ENCODE measurements around the gene ST7. TPM values are rescaled to one million over a fixed set of nuclear protein-coding genes. Genes with fewer than 3 reads are reported as not detected.

Gene ST7
- total and polyA plus RNA-seq, 2 of the 8 experiments (the other 6 are each of a cell fraction or from before 2014, with no cell fraction given): 16.3 to 18.0 TPM

DNA sequence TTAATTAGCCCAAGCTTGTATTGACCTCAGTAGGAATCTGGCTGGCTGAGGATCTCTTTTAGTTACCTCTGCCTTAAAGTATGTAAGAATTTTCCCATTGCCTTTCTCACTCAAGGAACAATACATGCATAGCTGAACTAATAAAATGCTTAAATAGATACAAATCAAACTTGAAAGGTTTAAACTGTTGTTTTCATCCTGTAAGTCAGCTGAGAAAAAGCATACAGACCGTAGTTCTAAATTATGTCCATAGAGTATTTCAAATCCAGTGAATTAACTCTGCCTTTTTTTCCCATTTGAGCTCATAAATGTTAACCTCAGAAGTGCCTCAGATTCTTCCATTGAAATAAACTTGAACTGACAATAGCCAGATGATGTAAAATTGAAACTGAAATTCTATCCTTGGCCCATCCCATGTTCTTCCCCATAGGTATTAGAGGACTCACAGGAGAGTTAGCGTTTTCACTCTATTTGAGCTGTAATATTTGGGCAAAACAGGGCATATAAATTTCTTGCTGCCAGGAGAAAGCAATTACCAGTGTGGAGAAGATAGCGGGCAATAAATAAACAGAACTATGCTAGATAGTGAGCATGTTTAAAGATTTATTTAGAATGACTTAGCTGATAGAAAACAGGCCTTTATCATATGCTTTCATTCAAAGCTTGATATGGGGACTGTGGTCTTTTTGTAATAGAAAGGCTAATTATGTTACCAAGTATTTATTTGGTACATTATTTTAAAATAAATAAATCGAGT, 205.8 kb downstream of the ST7 start:
- Histone ChIP-seq H2BK12ac (ENCODE audit: low read depth, low read length) (no peak overlapping the region), H4K5ac (ENCODE audit: insufficient read length, low read depth, low read length) (no peak overlapping the region), H3K23me2 (ENCODE audit: low read depth, low read length) (no peaks in the 10 kb centered on the region; the same call in 1 of the 2 replicates), H2BK20ac (ENCODE audit: low read length) (no peak overlapping the region), H2AK5ac (ENCODE audit: low read depth, low read length) (no peak overlapping the region), H3K9ac (replicated peaks in 1 of 4; ENCODE audit: extremely low read depth in 1 of 4, low read depth in 3 of 4, low read length in 3 of 4) (no peak overlapping the region), H3K27ac (ENCODE audit: low read depth, low read length) (no peak overlapping the region), H3K4me2 (ENCODE audit: insufficient read depth in 1 of 2, low read depth in 2 of 2, low read length in 2 of 2) (no peak overlapping the region), H2BK5ac (ENCODE audit: low read depth, low read length) (no peak overlapping the region), H2AFZ (ENCODE audit: low read length) (no peak overlapping the region), H4K20me1 (replicated peaks in 1 of 2; ENCODE audit: control insufficient read depth in 1 of 2, insufficient read depth in 2 of 2, low read length in 2 of 2) (no peaks in the 10 kb centered on the region), H3K4ac (replicated peaks; ENCODE audit: insufficient read length, low read depth, low read length) (no peak overlapping the region), H3K79me2 (ENCODE audit: control insufficient read depth in 1 of 2, insufficient read depth in 2 of 2, low read length in 2 of 2) (no peaks in the 10 kb centered on the region), H3K36me3 (ENCODE audit: control insufficient read depth in 2 of 4, insufficient read depth in 4 of 4, low read length in 3 of 4) (no peaks in the 10 kb centered on the region), H3K4me3 (ENCODE audit: extremely low read depth in 1 of 4, insufficient read depth in 2 of 4, low read depth in 3 of 4, low read length in 4 of 4) (no peak overlapping the region), H3K23ac (ENCODE audit: insufficient read length) (no peak overlapping the region), H3K4me1 (replicated peaks in 1 of 4; ENCODE audit: control insufficient read depth in 3 of 4, insufficient read depth in 4 of 4, low read length in 3 of 4) (peaks cover 0 to 8% (median 2%) of the 10 kb centered on the region in 4 experiments; a peak in 1 of 7 replicates), H2BK15ac (ENCODE audit: low read length) (no peak overlapping the region), H4K8ac (ENCODE audit: extremely low read depth, insufficient read depth, low read length) (no peak overlapping the region), H3K18ac (ENCODE audit: extremely low read depth, low read length) (no peak overlapping the region), H3K9me3 (ENCODE audit: insufficient read depth in 2 of 2, low read depth in 1 of 2, low read length in 1 of 2) (no peaks in the 10 kb centered on the region), H3K79me1 (ENCODE audit: low read depth, low read length) (no peaks in the 10 kb centered on the region), H3K14ac (ENCODE audit: insufficient read length) (no peak overlapping the region), H3K56ac (replicated peaks; ENCODE audit: insufficient read length, low read depth, low read length) (no peak overlapping the region), H4K91ac (replicated peaks; ENCODE audit: insufficient read length, low read length) (no peak overlapping the region), H3K27me3 (replicated peaks in 1 of 4; ENCODE audit: control insufficient read depth in 3 of 4, extremely low read depth in 1 of 4, insufficient read depth in 3 of 4, low read length in 3 of 4) (no peaks in the 10 kb centered on the region), H2BK120ac (replicated peaks; ENCODE audit: low read depth, low read length) (no peak overlapping the region)
- WGBS, 2 experiments (ENCODE audit: extremely low coverage in 1 of 2, insufficient coverage in 1 of 2, insufficient read length in 1 of 2, insufficient replicate concordance in 2 of 2, low coverage in 1 of 2, low lambda C conversion rate in 2 of 2, missing lambda C conversion rate in 1 of 2): 92% methylated on average over 4 of the region's 4 CpGs; no CpG with 5 or more reads in 1 of the 2 experiments
- ChIA-PET CTCF (ENCODE audit: partially characterized antibody) (interaction anchor here (0.6 to 1.5 kb wide), 10 partner anchors 9 to 320 kb away, joined by 3 to 7 read pairs (median 4); no protein-coding TSS in a partner anchor), POLR2A (ENCODE audit: partially characterized antibody) (no interaction called here)
- FAIRE-seq (no peak), DNase-seq (ENCODE audit: low read depth in 1 of 2, low spot score in 2 of 2) (no peak)
- TF ChIP-seq CEBPB (IDR thresholded peaks at IDR 0.05; ENCODE audit: low read depth, low read length) (no peak), BRCA1 (IDR thresholded peaks at IDR 0.05; ENCODE audit: low read depth, low read length) (no peak), RFX5 (IDR thresholded peaks at IDR 0.05; ENCODE audit: borderline replicate concordance, low read depth, low read length) (no peak), SP2 (IDR thresholded peaks at IDR 0.05; ENCODE audit: low read length) (no peak), TAF1 (IDR thresholded peaks at IDR 0.05; ENCODE audit: low read depth, low read length) (no peak), EP300 (IDR thresholded peaks at IDR 0.05; ENCODE audit: borderline replicate concordance in 1 of 2, low read depth in 2 of 2, low read length in 2 of 2) (no peak), CHD2 (IDR thresholded peaks at IDR 0.05; ENCODE audit: low read length) (no peak), HDAC6 (IDR thresholded peaks at IDR 0.05; ENCODE audit: low read depth, low read length) (no peak), SAP30 (IDR thresholded peaks at IDR 0.05; ENCODE audit: insufficient read depth, insufficient replicate concordance, low read length) (no peak), FOSL1 (IDR thresholded peaks at IDR 0.05; ENCODE audit: insufficient read depth, low read depth, low read length) (no peak), JUND (IDR thresholded peaks at IDR 0.05; ENCODE audit: low read length) (no peak)

All from H1 (cell line).